Measurements from ENCODE around the gene PARVB. TPM values are rescaled to one million over a fixed set of nuclear protein-coding genes. Genes with fewer than 3 reads are reported as not detected.
A peak's percentile ranks its signal among the peaks of the same experiment; 100 is the strongest.

Gene PARVB
- total RNA-seq, 1 donor from 2014 or later = 12.7 TPM

DNA sequence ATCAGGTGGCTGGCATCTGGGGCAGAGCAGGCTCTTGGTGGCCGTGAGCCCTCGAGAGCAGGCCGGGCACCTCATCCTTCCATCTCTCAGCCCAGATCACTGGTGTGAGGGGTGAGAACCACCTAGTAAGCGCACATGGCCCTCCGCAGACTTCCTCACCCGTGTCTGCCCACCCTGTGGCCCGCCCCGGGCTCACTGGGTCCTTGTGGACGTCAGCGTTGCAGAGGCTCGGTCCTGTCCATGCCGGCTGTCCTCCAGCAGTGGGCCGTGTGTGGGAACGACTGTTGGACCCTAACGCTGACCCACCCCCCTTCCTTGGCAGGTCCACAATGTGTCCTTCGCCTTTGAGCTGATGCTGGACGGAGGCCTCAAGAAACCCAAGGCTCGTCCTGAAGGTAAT, 139.4 kb downstream of the PARVB start:
- no peaks in the 10 kb centered on the region for H3K9me3 Mint-ChIP-seq

DNA sequence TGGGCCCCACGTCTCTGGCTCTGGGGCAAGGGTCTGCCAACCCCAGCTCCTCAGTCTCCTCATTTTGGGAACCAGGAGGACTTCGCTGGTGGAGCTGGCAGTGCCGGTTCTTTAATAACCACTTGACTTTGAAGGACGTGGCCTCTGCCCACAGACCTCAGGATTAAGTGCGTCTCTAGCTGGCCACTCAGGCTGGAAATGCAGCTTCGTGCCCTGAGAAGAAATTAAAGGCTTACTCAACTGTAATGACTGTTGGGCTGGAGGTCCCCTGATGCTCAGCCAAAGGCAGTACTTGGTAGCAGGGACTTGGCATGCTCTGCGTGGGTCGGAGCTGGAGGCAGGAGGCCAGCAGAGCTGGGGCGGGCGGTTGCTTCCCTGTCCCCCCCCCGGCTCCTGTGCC, 139.9 kb downstream of the PARVB start:
- no peaks in the 10 kb centered on the region for H4K20me1 ChIP-seq (ENCODE audit: low read depth)
- no peak overlapping the region for H3K4me3 ChIP-seq
- no peak overlapping the region for H3K4me2 ChIP-seq
- H3K27ac ChIP-seq = no peak overlapping the region
- peaks cover 2% of the 10 kb centered on the region for H3F3A ChIP-seq (ENCODE audit: low read depth)
- H3K9me3 ChIP-seq (ENCODE audit: low read depth) = no peaks in the 10 kb centered on the region
- peaks cover 14% of the 10 kb centered on the region for H3K4me1 ChIP-seq
- no peaks in the 10 kb centered on the region for H3K79me2 ChIP-seq (ENCODE audit: low read depth)
- no peak overlapping the region for H3K9ac ChIP-seq
- no peaks in the 10 kb centered on the region for H3K27me3 ChIP-seq
- DNase-seq (ENCODE audit: low spot score) = no peak
- Mint-ChIP-seq H3K27me3 (ENCODE audit: insufficient read depth, low read depth) (peaks cover 4% of the 10 kb centered on the region), H3K27ac (no peak overlapping the region), H3K4me1 (peaks cover 21% of the 10 kb centered on the region), H3K9me3 (no peaks in the 10 kb centered on the region), H3K4me3 (no peak overlapping the region), H3K36me3 (no peaks in the 10 kb centered on the region)
- H3K36me3 ChIP-seq = no peaks in the 10 kb centered on the region
- H2AFZ ChIP-seq (replicated peaks) = no peak overlapping the region
- TF ChIP-seq, protein P1, sequence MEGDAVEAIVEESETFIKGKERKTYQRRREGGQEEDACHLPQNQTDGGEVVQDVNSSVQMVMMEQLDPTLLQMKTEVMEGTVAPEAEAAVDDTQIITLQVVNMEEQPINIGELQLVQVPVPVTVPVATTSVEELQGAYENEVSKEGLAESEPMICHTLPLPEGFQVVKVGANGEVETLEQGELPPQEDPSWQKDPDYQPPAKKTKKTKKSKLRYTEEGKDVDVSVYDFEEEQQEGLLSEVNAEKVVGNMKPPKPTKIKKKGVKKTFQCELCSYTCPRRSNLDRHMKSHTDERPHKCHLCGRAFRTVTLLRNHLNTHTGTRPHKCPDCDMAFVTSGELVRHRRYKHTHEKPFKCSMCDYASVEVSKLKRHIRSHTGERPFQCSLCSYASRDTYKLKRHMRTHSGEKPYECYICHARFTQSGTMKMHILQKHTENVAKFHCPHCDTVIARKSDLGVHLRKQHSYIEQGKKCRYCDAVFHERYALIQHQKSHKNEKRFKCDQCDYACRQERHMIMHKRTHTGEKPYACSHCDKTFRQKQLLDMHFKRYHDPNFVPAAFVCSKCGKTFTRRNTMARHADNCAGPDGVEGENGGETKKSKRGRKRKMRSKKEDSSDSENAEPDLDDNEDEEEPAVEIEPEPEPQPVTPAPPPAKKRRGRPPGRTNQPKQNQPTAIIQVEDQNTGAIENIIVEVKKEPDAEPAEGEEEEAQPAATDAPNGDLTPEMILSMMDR (IDR thresholded peaks at IDR 0.05) = no peak
- no peak for TF ChIP-seq EZH2phosphoT487 (IDR thresholded peaks at IDR 0.05)
- no peak for TF ChIP-seq EZH2 (IDR thresholded peaks at IDR 0.05)

More for the DNA sequence above, 139.4 kb downstream of the PARVB start:
- H3K4me2 ChIP-seq = no peak overlapping the region
- Mint-ChIP-seq H3K36me3 (no peaks in the 10 kb centered on the region), H3K4me3 (no peak overlapping the region), H3K27ac (no peak overlapping the region), H3K4me1 (peaks cover 23% of the 10 kb centered on the region), H3K27me3 (ENCODE audit: insufficient read depth, low read depth) (peaks cover 4% of the 10 kb centered on the region)
- H3F3A ChIP-seq (ENCODE audit: low read depth) = no peaks in the 10 kb centered on the region
- no peak overlapping the region for H3K4me3 ChIP-seq
- no peak for DNase-seq (ENCODE audit: low spot score)
- H3K79me2 ChIP-seq (ENCODE audit: low read depth) = no peaks in the 10 kb centered on the region
- H3K4me1 ChIP-seq = peaks cover 14% of the 10 kb centered on the region
- no peaks in the 10 kb centered on the region for H4K20me1 ChIP-seq (ENCODE audit: low read depth)
- H3K9me3 ChIP-seq (ENCODE audit: low read depth) = no peaks in the 10 kb centered on the region
- TF ChIP-seq EZH2 (IDR thresholded peaks at IDR 0.05) (no peak), EZH2phosphoT487 (IDR thresholded peaks at IDR 0.05) (no peak)
- TF ChIP-seq, protein P1 (IDR thresholded peaks at IDR 0.05) = no peak
- H2AFZ ChIP-seq (replicated peaks) = no peak overlapping the region
- no peak overlapping the region for H3K27ac ChIP-seq
- H3K36me3 ChIP-seq = no peaks in the 10 kb centered on the region
- no peak overlapping the region for H3K9ac ChIP-seq
- no peaks in the 10 kb centered on the region for H3K27me3 ChIP-seq

DNA sequence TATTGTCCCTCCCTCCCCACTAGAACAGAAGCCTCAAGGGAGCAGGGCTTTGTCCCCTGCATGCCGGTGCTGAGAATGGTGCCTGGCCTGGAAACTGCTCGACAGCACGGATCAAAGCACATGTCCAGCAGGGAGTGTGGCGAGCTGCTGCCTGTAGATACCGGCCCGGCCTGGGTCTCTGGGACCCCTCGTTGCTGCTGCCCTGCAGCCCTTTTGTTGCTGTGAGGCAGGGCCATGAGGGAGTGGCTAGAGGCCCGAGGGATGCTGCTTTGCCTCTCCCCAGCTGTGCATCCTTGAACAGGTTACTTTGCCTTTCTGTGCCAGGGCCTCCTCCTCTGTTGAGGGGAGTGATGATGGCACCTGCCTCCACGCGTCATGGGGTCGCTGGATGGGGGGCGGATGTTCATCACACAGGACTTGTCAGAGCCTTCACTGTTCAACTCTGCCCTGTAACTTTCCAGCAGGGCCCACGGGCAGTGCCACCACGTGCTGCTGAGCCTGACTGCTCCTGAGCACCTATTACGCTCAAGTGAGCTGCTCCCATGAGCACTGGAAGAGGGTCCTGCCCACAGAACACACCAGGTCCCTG, 141.3 kb downstream of the PARVB start:
- H3K9me3 Mint-ChIP-seq = no peaks in the 10 kb centered on the region
- no peaks in the 10 kb centered on the region for H3K36me3 ChIP-seq
- peaks cover 9% of the 10 kb centered on the region for H3K4me1 ChIP-seq
- H3K4me1 Mint-ChIP-seq = peaks cover 14% of the 10 kb centered on the region
- peak overlapping the region; percentile 69 for H3K27ac Mint-ChIP-seq
- H3K79me2 ChIP-seq (ENCODE audit: low read depth) = no peaks in the 10 kb centered on the region
- H4K20me1 ChIP-seq (ENCODE audit: low read depth) = no peaks in the 10 kb centered on the region
- no peaks in the 10 kb centered on the region for H3K27me3 ChIP-seq
- no peaks in the 10 kb centered on the region for H3K36me3 Mint-ChIP-seq
- H3K27me3 Mint-ChIP-seq (ENCODE audit: insufficient read depth, low read depth) = peaks cover 2% of the 10 kb centered on the region
- H3K4me2 ChIP-seq = no peak overlapping the region
- no peak for DNase-seq (ENCODE audit: low spot score)
- no peak overlapping the region for H2AFZ ChIP-seq (replicated peaks)
- H3F3A ChIP-seq (ENCODE audit: low read depth) = peaks cover 6% of the 10 kb centered on the region
- no peaks in the 10 kb centered on the region for H3K9me3 ChIP-seq (ENCODE audit: low read depth)
- H3K9ac ChIP-seq = no peak overlapping the region
- no peak overlapping the region for H3K27ac ChIP-seq
- no peak overlapping the region for H3K4me3 ChIP-seq
- TF ChIP-seq EZH2phosphoT487 (IDR thresholded peaks at IDR 0.05) = no peak
- TF ChIP-seq, protein P1 (IDR thresholded peaks at IDR 0.05) = no peak
- no peak for TF ChIP-seq EZH2 (IDR thresholded peaks at IDR 0.05)
- no peak overlapping the region for H3K4me3 Mint-ChIP-seq

All from neural progenitor cell (in vitro differentiated cells).